ENCODE data around the gene SPON1.

The SPON1 gene

GRCh38 chr11:14266622-14267021 is 304.1 kb downstream of the SPON1 start:
- Histone ChIP-seq H3K4me1 (ENCODE audit: insufficient read depth, low read length) (peaks cover 19% of the 10 kb centered on the region), H3K79me2 (ENCODE audit: insufficient read depth, low read length) (no peaks in the 10 kb centered on the region), H3K27me3 (ENCODE audit: insufficient read depth, low read length, poor library complexity) (no peaks in the 10 kb centered on the region), H3K36me3 (ENCODE audit: insufficient read depth, low read length) (peaks cover 13% of the 10 kb centered on the region; the same call in 1 of the 2 replicates), H4K20me1 (ENCODE audit: insufficient read depth, low read length) (no peaks in the 10 kb centered on the region), H2AFZ (ENCODE audit: low read depth, low read length) (no peak overlapping the region), H3K27ac (ENCODE audit: low read length) (no peak overlapping the region), H3K9me3 (ENCODE audit: insufficient read depth, low read length, severe bottlenecking) (no peaks in the 10 kb centered on the region), H3K4me2 (ENCODE audit: insufficient read depth, low read length) (no peak overlapping the region), H3K9ac (ENCODE audit: low read depth, low read length) (no peak overlapping the region), H3K4me3 (ENCODE audit: low read depth in 1 of 2, low read length in 2 of 2) (no peak overlapping the region)
- TF ChIP-seq EZH2 (IDR thresholded peaks at IDR 0.05; ENCODE audit: borderline replicate concordance, low read depth, low read length, severe bottlenecking) (no peak), CTCF (IDR thresholded peaks at IDR 0.05; ENCODE audit: borderline replicate concordance, extremely low read depth, low read length, poor library complexity, severe bottlenecking) (no peak)
- ATAC-seq (ENCODE audit: insufficient read depth, low read depth), result no peak
- no peak for DNase-seq

- H2AFZ ChIP-seq (ENCODE audit: low read depth, low read length), result no peak overlapping the region
- peaks cover 34% of the 10 kb centered on the region for H3K4me1 ChIP-seq (ENCODE audit: insufficient read depth, low read length)
These were observed 305.5 kb downstream of the SPON1 start for GRCh38 chr11:14267861-14268635.

GRCh38 chr11:14269692-14270573 is 307.4 kb downstream of the SPON1 start:
- H4K20me1 ChIP-seq (ENCODE audit: insufficient read depth, low read length), result no peaks in the 10 kb centered on the region
- no peak overlapping the region for H2AFZ ChIP-seq (ENCODE audit: low read depth, low read length)
- no peak overlapping the region for H3K4me3 ChIP-seq (ENCODE audit: low read depth in 1 of 2, low read length in 2 of 2)
- H3K27ac ChIP-seq (ENCODE audit: low read length), result peak overlapping the region; percentile 68; the same call in 1 of the 2 replicates
- ATAC-seq (ENCODE audit: insufficient read depth, low read depth) (no peak), DNase-seq (no peak)
- H3K27me3 ChIP-seq (ENCODE audit: insufficient read depth, low read length, poor library complexity), result no peaks in the 10 kb centered on the region
- peak overlapping the region; percentile 53; the same call in 1 of the 2 replicates for H3K4me2 ChIP-seq (ENCODE audit: insufficient read depth, low read length)
- H3K9ac ChIP-seq (ENCODE audit: low read depth, low read length), result no peak overlapping the region
- TF ChIP-seq CTCF (IDR thresholded peaks at IDR 0.05; ENCODE audit: borderline replicate concordance, extremely low read depth, low read length, poor library complexity, severe bottlenecking) (no peak), EZH2 (IDR thresholded peaks at IDR 0.05; ENCODE audit: borderline replicate concordance, low read depth, low read length, severe bottlenecking) (no peak)
- H3K4me1 ChIP-seq (ENCODE audit: insufficient read depth, low read length), result peaks cover 40% of the 10 kb centered on the region
- H3K9me3 ChIP-seq (ENCODE audit: insufficient read depth, low read length, severe bottlenecking), result no peaks in the 10 kb centered on the region
- H3K36me3 ChIP-seq (ENCODE audit: insufficient read depth, low read length), result peaks cover 21% of the 10 kb centered on the region; the same call in 1 of the 2 replicates
- no peaks in the 10 kb centered on the region for H3K79me2 ChIP-seq (ENCODE audit: insufficient read depth, low read length)

More at GRCh38 chr11:14267861-14268635, 305.5 kb downstream of the SPON1 start:
- no peak for TF ChIP-seq EZH2 (IDR thresholded peaks at IDR 0.05; ENCODE audit: borderline replicate concordance, low read depth, low read length, severe bottlenecking)
- no peak for TF ChIP-seq CTCF (IDR thresholded peaks at IDR 0.05; ENCODE audit: borderline replicate concordance, extremely low read depth, low read length, poor library complexity, severe bottlenecking)
- Histone ChIP-seq H3K36me3 (ENCODE audit: insufficient read depth, low read length) (peaks cover 14% of the 10 kb centered on the region; the same call in 1 of the 2 replicates), H4K20me1 (ENCODE audit: insufficient read depth, low read length) (no peaks in the 10 kb centered on the region), H3K4me3 (ENCODE audit: low read depth in 1 of 2, low read length in 2 of 2) (no peak overlapping the region), H3K9ac (ENCODE audit: low read depth, low read length) (no peak overlapping the region), H3K27ac (ENCODE audit: low read length) (no peak overlapping the region), H3K4me2 (ENCODE audit: insufficient read depth, low read length) (no peak overlapping the region), H3K9me3 (ENCODE audit: insufficient read depth, low read length, severe bottlenecking) (no peaks in the 10 kb centered on the region), H3K79me2 (ENCODE audit: insufficient read depth, low read length) (no peaks in the 10 kb centered on the region), H3K27me3 (ENCODE audit: insufficient read depth, low read length, poor library complexity) (no peaks in the 10 kb centered on the region)
- DNase-seq (no peak), ATAC-seq (ENCODE audit: insufficient read depth, low read depth) (no peak)
